Measurements from ENCODE around the gene KRT35.
"Not testable (repeated sequence)": the region's sequence is repeated elsewhere in the genome, so short reads cannot be mapped to it uniquely, and the experiment has no call there.

DNA sequence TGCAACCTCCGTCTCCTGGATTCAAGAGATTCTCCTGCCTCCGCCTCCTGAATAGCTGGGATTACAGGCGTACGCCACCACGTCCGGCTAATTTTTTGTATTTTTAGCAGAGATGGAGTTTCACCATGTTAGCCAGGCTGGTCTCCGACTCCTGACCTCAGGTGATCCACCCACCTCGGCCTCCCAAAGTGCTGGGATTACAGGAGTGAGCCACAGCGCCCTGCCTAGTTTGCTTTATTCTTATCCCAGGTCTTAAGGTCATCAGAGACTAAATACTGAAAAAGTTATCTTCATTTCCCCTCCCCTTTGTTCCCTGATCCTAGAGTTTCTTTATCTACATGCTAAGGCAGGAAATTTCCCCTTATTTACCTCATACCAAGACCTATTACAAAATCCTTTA is 50.6 kb downstream of the KRT35 start:
- TF ChIP-seq, protein P1, sequence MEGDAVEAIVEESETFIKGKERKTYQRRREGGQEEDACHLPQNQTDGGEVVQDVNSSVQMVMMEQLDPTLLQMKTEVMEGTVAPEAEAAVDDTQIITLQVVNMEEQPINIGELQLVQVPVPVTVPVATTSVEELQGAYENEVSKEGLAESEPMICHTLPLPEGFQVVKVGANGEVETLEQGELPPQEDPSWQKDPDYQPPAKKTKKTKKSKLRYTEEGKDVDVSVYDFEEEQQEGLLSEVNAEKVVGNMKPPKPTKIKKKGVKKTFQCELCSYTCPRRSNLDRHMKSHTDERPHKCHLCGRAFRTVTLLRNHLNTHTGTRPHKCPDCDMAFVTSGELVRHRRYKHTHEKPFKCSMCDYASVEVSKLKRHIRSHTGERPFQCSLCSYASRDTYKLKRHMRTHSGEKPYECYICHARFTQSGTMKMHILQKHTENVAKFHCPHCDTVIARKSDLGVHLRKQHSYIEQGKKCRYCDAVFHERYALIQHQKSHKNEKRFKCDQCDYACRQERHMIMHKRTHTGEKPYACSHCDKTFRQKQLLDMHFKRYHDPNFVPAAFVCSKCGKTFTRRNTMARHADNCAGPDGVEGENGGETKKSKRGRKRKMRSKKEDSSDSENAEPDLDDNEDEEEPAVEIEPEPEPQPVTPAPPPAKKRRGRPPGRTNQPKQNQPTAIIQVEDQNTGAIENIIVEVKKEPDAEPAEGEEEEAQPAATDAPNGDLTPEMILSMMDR (IDR thresholded peaks at IDR 0.05), result not testable (repeated sequence)
- TF ChIP-seq POLR2A (IDR thresholded peaks at IDR 0.05), result not testable (repeated sequence)
